NCI-H1694 treated with DMSO at 0.1 percent for 48 hours (cell line): ENCODE measurements around the gene GEN1.

Source experiments
- DNase-seq: peaks from one replicate; lab custom pipeline; 2025; lab: John Stamatoyannopoulos, UW

Gene GEN1, protein sequence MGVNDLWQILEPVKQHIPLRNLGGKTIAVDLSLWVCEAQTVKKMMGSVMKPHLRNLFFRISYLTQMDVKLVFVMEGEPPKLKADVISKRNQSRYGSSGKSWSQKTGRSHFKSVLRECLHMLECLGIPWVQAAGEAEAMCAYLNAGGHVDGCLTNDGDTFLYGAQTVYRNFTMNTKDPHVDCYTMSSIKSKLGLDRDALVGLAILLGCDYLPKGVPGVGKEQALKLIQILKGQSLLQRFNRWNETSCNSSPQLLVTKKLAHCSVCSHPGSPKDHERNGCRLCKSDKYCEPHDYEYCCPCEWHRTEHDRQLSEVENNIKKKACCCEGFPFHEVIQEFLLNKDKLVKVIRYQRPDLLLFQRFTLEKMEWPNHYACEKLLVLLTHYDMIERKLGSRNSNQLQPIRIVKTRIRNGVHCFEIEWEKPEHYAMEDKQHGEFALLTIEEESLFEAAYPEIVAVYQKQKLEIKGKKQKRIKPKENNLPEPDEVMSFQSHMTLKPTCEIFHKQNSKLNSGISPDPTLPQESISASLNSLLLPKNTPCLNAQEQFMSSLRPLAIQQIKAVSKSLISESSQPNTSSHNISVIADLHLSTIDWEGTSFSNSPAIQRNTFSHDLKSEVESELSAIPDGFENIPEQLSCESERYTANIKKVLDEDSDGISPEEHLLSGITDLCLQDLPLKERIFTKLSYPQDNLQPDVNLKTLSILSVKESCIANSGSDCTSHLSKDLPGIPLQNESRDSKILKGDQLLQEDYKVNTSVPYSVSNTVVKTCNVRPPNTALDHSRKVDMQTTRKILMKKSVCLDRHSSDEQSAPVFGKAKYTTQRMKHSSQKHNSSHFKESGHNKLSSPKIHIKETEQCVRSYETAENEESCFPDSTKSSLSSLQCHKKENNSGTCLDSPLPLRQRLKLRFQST

DNA sequence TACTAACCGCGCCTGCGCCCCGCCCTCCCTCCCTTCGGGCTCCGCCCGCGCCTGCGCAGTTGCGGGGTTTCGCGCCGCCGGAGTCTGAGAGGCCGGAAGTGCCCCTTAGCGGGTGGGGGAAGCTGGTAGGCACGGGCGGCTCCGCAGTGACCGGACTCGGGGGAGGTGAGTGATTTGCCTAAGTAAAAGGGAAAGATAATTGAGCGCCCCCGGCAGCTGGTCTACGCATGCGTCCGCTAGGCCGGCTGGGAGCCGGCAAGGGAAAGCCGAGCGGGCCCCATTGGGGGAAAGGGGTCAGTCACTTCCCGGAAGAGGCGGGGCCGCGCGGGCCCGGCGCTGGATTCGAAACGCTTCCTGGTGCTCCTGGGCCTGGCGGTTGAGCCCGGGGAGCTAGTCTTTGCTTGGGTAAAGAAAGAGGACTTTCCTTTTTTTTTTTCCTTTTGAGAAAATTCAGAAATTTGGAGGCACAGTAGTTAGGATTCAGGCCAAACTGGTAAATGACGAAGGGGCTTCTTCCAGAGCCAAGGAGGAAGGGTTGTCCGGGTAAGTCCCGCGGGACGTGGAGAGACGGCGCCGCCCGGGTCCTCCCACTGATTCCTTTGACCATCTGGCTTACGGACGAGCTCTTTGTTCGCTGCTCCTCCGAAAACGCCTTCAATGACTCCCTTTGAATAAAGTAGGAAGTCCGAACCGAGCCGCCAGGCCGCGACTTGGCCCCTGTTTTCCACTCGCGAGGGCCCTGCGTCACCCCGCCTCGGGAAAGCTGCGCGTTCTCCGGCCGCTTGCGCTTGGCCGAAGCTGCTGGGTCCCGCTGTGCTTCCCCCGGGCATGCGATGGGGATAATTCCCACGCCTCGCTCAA is at the start of gene GEN1, which contains the start of gene SMC6:
TSS of gene GEN1 (plus strand) at position 336 of the 861 bp plus-strand sequence. CDS start 5,806 bp downstream, outside the sequence.
TSS of gene SMC6 (minus strand) at position 8 of the 861 bp plus-strand sequence. CDS start 7,864 bp downstream, outside the sequence.
- DNase-seq, result peak; percentile 99

DNA sequence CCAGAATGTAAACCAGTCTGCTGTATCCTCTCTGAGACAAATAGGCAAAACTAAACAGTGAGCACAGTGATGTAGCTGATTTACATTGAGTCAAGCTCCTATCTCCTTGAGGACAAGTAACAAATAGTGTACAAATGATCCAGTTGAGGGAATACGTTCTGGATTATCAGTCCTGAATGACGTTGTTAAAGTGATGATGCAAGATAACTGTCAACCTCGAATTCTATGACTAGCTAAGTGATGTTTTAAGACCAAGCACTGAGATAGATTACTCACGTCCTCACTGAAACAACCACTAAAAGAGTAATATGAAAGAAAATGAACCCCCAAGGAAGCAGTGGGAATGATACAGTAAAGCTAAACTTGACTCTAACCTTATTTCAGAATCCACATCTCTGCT is 47.1 kb upstream of the GEN1 start:
- no peak for DNase-seq

DNA sequence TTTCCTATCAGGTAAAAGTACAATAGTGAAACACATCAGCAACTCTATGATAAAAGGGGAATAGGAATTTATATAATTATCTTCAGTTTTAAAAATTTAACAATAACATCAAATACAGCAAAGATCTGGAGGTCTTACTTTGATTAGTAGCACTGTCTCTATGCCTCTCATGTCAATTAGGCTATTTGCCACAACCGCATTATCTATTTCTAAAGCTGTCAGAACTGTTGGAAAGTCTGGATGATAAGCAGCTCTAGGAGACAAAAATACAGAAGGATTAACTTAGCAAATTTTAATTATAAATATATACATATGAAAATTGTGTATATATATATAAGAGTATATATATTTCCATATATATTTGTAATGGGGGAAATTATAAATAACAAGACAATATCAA is 45.4 kb upstream of the GEN1 start:
- no peak for DNase-seq

DNA sequence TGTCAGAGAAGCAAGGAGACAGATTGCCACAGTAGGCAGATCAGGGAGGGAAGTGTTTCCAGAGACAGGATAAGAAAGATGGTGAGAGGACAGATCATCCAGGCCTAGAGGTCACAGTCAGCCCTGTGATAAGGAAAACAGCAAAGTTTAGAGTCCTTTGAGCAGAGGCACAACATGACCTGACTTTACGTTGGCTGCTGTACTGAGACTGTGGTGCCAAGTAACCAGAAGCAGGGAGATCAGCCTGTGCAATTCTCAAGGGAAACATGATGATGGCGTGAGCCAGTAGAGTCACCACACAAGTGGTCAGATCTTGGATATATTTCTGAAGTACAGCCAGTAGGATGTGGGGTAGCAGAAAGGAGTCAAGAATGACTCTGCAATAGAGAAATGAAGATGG is 44.0 kb upstream of the GEN1 start:
- DNase-seq, result no peak

DNA sequence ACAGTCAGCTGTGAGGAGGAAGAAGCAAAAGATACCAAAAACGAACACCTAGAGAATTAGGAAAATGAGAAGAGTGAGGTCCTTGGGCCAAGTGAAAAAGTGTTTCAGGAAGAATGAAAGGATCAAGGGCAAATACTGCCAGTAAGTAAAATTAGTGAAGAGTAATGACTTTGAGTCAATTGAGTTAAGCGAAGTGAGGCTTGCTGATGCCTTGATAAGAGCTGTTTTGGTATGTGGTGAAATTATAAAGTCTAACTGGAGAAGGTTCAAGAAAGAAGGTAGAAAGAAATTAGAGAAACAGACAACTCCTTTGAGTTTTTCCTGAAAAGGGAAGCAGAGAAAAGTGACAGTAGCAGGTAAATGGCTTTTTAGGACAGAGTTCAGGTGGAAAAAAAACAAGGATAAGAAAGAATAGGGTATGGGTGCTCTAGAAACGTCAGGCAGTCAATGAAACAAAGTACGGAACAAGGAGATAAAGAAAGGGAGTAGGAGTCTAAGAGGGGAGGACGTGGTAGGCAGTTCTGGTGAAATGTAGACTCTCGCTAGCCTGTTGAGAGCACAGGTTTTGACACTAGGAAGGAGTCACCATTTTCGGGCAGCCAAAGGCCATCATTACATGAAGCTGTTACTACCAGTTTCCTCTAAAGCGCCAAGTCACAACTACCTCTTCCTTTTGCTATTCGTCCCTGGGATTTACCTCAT is 43.2 kb upstream of the GEN1 start:
- no peak for DNase-seq

DNA sequence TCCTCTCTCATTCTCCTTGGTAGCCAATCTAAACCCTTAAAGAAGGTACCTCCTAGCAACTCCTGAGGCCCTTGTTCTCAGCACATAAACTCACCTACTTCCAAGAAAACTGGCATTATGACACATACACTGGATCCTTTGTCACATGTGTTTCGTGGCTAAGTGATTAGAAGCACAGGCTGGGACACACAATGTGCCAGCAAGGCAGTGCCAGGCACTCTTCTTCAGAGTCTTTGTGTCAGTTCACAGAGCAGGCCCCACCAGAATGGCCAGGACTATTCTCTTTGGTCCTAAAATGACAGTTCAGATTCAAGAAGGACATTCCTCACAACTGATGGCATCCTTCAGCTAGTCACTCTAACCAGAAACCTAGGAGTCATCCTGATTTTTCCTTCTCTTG is 40.6 kb upstream of the GEN1 start:
- DNase-seq, result no peak

DNA sequence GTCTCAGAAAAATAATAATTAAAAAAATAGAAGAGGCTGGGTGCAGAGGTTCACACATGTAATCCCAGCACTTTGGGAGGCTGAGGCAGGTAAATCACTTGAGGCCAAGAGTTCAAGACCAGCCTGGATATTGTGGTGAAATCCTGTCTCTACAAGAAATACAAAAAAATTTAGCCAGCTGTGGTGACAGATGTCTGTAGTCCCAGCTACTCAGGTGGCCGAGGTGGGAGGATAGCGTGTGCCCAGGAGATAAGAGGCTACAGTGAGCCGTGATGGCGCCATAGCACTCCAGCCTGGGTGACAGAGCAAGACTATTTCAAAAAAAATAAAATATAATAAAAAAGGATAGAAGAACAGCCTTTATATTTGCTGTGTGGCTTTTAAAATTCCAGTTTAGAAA is 36.3 kb upstream of the GEN1 start:
- no peak for DNase-seq

DNA sequence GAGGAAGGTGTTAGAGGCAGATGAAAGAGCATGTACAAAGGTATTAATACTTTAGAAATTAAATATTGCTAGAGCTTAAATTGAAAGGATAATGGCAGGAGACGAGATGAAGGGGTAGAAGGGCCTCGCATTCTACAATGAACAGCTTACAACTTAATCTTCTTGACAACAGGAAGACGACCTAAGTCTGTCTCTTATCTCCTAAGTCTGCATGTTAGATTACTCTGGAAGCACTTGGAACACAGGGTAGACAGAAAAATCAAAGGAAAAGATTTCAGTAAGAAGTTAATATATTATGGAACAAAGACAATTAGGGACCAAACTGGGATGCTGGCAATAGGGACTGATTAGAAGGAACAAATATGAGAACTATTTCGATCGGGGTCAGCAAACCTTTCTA is 35.2 kb upstream of the GEN1 start:
- DNase-seq, result no peak

DNA sequence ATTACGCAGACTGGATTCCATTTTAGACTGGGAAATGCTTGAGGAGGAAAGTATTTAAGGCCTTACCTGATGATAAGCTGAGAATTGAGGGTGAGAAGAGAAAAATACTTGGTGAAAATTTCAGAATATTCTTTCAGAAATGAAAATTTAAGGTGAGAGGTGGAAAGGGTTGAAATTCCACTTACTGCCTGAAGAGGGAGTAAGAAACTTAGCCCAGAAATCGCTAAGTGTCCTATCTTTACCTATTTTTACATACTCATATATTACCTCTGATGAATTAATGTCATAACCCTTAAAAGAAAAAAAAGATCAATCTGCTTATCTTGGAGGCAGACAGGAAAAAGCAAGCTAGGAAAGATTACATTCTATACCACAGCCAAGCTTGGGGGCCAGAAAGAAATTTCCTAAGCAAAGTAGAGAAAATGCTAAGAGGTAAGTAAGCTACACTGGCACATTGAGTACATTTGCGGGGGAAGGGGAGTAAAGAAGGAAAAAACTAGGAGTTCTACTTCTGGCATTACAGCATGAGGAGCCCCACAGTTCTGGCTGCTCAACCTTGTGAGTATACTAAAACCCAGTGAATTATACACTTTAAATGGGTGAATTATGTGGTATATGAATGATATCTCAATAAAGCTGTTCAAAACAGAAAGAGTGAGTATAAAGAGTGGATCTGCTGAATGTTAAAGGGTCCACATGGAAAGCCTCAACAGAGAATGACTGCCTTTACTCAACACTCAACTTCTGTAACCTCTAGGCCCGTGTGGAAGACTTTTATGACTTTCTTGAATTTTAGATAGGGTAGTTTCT is 34.2 kb upstream of the GEN1 start:
- DNase-seq, result peak; percentile 47

DNA sequence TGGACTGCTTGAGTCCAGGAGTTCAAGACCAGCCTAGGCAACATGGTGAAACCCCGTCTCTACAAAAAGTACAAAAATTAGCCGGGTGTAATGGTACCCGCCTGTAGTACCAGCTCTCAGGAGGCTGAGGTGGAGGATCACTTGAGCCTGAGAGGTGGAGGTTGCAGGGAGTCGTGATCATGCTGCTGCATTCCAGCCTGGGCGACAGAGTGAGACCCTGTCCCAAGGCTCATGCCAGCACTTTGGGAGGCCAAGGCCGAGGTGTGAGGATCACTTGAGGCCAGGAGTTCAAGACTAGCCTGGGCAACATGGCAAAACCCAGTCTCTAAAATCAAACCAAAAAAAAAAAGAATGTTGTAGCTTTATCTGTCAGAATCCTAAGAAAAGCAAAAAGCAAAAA is 25.7 kb upstream of the GEN1 start:
- no peak for DNase-seq

DNA sequence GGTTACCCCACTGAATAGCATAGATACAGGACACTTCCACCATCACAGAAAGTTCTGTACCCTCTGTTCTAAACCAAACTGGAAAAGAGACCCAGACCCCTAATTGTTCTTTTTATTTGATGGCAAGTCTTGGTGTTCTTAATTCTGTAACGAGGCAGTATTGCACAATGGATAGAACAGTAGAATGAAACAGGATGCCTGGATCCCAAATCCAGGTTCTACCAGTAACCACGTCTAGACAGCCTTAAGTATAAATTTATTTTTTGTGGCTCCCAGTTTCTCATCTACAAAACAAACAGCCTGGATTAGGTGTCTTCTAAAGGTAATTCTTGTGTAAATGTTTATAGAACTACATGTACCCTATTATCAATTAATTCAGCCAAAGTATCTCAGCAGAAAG is 24.1 kb upstream of the GEN1 start:
- no peak for DNase-seq

DNA sequence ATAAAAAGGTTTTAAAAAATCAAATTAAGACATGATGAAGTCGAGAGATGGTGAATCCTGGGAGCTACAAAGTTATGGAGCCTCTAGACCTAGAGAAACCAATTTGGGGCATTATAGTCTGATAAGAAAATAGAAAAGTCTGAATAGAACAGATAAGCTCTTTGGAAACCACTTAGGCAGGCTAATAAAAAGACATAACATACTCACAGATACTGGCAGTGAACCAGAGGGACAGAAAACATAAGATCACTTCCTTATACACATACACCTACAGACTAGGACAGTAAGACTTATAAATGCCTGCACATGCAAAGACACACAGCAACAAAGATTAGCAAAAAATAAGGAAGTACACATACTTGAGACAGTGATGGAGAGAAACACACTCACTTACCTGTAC is 20.3 kb upstream of the GEN1 start:
- DNase-seq, result no peak

DNA sequence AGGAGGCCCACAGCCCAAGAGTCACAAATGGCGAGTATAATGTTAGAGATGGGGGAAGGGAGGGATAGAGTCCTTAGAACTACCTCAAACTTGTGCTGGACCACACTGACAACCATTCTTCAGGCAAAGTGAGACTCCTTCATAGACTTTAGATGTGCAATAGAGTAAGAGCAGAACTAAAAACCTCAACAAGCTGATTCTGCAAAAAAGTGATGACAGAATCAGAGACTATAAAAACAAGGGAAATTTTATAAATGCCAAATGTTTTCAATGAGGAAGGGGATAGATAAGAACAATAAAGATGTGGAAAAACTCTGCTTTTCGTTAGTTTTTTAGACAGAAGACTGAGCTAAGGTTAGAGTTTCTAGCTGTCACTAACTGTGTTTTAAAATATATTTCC is 18.1 kb upstream of the GEN1 start:
- no peak for DNase-seq

DNA sequence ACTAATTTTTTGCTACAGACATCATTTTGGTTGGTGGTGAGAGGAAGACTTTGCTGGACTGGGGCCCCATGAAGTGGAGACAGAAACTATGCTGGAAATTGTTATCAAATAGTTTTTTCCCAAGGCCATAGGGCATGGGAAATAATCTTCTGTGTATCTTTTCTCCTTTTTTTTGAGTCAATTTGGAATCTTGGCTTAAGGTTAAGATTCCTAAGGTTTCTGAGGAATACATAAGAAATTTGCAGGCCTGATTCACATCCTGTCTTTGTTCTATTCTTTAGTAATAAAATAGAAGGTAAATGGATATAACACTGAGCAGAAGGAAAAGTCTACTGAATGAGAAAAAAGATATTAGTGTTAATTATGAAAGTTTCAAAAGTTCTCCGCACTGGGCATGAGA is 16.9 kb upstream of the GEN1 start:
- no peak for DNase-seq

DNA sequence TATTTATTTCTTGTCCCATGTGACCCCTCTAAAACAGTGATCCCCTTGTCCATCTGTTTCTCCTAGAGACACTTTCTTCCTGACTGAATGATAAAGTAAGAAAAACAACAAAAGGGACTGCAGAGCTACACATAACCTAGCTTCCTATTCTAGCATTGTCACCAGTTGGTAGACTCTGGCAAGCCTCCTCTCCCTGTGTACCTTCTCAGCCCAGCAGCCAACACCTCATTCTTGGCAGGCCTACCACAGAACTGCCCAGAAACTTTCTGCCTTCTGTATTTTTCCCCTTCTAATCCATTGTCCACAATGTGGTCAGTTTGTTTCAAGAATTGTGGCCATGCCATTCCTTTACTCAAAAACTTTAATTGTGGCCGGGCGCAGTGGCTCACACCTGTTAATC is 13.7 kb upstream of the GEN1 start:
- DNase-seq, result no peak

DNA sequence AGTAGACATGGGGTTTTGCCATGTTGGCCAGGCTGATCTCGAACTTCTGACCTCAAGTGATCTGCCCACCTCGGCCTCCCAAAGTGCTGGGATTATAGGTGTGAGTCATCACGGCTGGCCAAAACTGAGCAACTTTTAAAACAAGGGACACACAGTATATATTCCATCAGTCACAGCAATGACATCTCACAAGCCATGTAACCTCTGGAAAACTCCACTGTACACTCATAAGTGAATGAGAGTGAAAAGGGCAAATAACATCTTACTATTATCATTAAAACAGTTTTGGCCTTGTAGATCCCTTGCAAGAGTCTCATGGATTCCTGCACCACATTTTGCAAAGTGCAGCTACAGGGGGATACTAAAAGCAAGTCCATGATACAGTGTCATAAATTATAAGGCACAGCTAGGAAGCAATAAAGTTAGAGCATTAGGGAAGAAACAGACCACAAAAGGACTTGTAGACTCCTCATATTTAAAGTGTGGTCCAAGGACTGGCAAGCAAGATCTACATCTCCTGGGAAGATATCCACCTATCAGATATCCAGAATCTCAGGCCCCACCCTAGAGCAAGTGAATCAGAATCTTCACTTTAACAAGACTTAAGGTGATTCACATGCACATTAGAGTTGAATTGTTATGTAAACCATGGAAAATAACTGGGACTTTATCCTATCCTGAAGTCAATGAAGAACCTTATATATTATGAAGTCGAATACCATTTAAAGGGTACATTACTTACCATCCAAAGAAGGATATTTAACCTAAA is 6.1 kb upstream of the GEN1 start:
- no peak for DNase-seq

DNA sequence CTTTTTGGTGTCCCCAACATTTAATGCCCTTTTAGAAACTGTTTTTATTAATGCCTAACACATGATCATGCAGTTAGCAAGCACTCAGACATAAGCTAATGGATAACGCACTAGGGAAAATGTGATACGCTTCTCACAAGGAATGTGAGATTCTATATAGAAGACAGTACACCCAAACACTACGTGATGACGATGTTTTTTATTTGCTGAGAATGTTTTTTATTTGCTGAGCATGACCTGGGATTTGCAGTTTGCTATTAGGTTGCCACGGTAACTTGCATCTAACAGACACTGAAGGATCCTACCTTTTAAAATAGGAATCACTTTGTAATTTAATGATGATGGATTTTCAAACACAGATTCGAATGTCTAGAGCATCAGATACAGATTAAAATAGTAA is 5.2 kb upstream of the GEN1 start:
- no peak for DNase-seq

DNA sequence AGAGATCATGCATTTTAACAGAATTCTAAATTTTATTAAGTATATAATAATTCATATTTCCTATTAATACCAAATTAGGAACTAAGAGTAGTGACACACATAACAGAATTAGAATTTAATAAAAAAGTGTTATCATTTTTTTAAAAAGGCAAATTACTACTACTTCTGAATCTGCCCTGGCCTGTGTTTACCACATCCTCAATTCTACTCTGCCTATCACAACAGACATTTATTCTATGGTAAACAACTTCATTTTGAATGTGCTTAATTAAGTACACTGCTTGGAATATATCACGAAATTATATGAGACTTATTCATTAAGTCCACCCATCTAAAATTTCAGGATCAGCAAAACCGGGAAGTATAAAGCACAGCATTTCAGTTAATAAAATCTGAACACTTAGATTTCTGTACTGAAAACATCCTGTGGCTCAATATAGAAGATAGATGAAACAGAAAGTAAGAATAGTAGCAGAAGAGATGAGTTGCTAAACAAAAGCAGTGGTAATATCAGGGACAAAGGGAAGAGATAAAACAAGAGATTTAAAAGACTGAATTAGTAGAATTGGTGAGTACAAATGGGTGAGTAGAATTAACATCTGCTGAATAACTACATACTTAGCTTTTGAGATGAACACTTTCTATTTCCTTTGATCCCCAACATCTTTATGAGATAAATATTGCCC is 4.0 kb upstream of the GEN1 start:
- no peak for DNase-seq

DNA sequence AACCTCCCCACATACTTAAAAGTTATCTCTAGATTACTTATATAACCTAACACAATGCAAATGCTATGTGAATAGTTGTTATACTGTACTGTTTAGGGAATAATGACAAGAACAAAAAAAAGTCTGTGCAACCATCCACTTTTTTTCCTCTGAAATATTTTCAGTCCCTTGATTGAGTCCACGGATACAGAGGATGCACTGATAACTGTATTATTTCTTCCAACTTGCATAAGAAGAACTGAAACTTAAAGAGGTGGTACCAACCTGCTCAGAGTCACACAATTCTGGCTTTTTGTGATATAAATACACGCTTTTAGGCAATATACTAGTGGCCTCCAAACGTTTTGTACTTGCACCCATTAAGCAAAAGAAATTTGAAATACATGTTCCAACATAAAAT is 1.7 kb upstream of the GEN1 start:
- DNase-seq, result no peak
